ENCODE data around the gene SDHAF2.

Gene SDHAF2

DNA sequence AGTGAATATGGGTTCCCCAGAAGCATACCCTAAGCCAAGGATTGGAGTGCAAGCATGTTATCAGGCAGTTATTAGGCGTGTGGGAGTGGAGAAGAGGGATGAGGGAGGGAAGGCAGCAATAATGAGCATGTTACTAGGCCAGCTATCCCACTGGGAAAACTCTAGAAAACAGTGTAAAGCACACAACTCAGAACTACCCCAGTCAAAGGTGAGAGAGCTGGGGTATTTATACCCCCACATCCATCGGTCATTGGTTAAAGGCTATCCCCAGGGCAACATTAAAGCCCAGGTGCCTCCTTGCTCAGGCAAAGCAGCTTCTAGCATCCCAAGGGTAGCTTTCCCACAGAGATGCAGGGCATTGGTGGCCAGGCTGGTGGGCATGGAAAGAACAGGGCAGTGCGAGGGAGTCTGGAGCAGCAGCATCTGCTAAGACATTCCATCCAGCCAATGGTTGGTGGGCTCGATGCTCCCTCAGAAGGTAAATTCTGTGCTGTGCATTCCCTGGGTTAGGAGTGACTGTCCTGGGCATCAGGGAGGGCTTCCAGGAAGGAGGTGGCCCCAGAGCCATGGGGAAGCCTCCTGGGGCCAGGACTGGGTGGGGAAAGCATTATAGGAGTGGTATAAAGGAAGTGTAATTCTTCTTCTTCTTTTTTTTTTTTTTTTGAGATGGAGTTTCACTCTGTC, 57.6 kb downstream of the SDHAF2 start:
- Histone ChIP-seq H3K4me3 (ENCODE audit: low read depth, low read length) (no peak overlapping the region), H3K36me3 (no peaks in the 10 kb centered on the region), H3K27me3 (no peaks in the 10 kb centered on the region)

DNA sequence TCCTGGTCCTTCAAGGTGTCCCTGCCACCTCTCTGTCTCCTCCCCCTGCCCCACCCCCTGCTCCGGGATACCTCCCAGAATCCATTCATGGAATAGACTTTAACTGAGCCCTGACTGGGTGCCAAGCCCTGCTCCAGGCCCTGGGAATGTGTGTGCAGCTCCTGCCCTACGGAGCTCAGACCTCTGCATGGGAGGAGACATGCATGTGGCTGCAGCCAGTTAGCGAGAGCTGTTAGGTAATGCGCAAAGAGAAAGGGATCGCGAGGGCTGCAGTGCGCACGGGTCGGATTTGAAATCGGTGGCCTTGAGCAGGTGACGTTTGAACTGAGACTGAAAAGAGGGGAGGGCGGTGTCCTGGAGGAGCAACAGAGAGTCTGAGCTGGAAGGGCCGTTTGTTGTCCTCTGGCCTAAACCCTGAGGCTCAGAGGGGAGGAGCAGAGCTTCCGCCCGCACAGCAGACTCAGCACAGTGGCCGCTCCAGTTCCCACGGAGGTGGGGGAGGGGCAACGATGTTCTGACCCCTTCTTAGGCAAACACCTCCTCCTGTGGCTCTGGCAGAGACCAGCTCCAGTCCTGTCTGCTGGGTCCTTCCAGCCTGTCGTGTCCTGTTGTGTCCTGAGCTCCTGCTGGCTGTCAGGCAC, 58.8 kb downstream of the SDHAF2 start:
- Histone ChIP-seq H3K4me3 (ENCODE audit: low read depth, low read length) (peak overlapping the region; percentile 32), H3K9me3 (no peaks in the 10 kb centered on the region), H3K4me1 (peaks cover 4% of the 10 kb centered on the region; the same call in 1 of the 2 replicates), H3K36me3 (no peaks in the 10 kb centered on the region), H3K27me3 (no peaks in the 10 kb centered on the region)
- no peak for TF ChIP-seq CTCF (IDR thresholded peaks at IDR 0.05; ENCODE audit: low read depth, low read length)
- DNase-seq: peak; percentile 42

More for the DNA sequence above, 57.6 kb downstream of the SDHAF2 start:
- H3K4me1 ChIP-seq: peaks cover 4% of the 10 kb centered on the region; the same call in 1 of the 2 replicates
- no peaks in the 10 kb centered on the region for H3K9me3 ChIP-seq
- no peak for DNase-seq
- TF ChIP-seq CTCF (IDR thresholded peaks at IDR 0.05; ENCODE audit: low read depth, low read length): no peak

GRCh38 chr11:61489833-61490721, 60.2 kb downstream of the SDHAF2 start:
- Histone ChIP-seq H3K27me3 (no peaks in the 10 kb centered on the region), H3K4me3 (ENCODE audit: low read depth, low read length) (no peak overlapping the region)
- DNase-seq: peak; percentile 35

DNA sequence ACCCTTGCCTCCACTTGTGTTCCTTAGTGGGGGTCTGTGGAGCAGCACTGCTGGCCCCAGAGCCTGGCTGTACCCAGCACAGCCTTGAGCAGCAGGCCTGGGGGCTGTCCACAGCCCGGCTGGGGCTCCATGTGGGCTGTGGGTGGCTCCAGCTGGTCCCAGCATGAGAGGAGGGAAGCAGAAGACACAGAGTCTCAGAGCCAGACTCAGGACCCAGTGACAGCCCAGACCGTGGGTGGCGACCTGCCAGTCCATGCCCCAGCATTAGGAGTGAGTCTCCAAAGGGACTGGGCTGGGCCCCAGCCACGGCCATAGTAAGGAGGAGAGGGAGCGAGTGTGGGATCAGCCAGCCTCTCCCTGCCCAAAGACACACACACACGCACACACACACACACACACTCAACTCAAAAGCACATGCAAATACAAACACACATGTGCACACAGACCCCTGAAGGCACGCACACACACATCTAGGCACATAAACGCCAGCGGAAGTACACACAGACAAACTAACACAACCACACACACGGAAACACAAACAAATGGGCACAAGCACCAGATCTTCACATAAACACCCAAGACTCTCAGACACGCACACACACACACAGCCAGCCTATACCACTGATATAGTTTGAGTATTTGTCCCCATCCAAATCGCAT, 61.9 kb downstream of the SDHAF2 start:
- Histone ChIP-seq H3K4me3 (ENCODE audit: low read depth, low read length) (no peak overlapping the region), H3K4me1 (peaks cover 4% of the 10 kb centered on the region), H3K27me3 (no peaks in the 10 kb centered on the region), H3K36me3 (no peaks in the 10 kb centered on the region), H3K9me3 (no peaks in the 10 kb centered on the region)
- no peak for DNase-seq
- TF ChIP-seq CTCF (IDR thresholded peaks at IDR 0.05; ENCODE audit: low read depth, low read length): no peak

More at GRCh38 chr11:61489833-61490721, 60.2 kb downstream of the SDHAF2 start:
- H3K4me1 ChIP-seq: peaks cover 4% of the 10 kb centered on the region; the same call in 1 of the 2 replicates
- no peaks in the 10 kb centered on the region for H3K36me3 ChIP-seq
- TF ChIP-seq CTCF (IDR thresholded peaks at IDR 0.05; ENCODE audit: low read depth, low read length): no peak
- H3K9me3 ChIP-seq: no peaks in the 10 kb centered on the region

- H3K4me3 ChIP-seq (ENCODE audit: low read depth, low read length): no peak overlapping the region
- no peaks in the 10 kb centered on the region for H3K27me3 ChIP-seq
- H3K9me3 ChIP-seq: no peaks in the 10 kb centered on the region
- TF ChIP-seq CTCF (IDR thresholded peaks at IDR 0.05; ENCODE audit: low read depth, low read length): no peak
- peaks cover 4% of the 10 kb centered on the region for H3K4me1 ChIP-seq
- no peak for DNase-seq
- H3K36me3 ChIP-seq: no peaks in the 10 kb centered on the region
Measured at GRCh38 chr11:61494381-61494961, 64.5 kb downstream of the SDHAF2 start.

Data from BE2C (cell line).